ENCODE results near the gene NSMF.

GRCh38 chr9:137453643-137454081 lies 5.5 kb downstream of the NSMF start:
- TF ChIP-seq POLR2AphosphoS5 (IDR thresholded peaks at IDR 0.05), result no peak
- no peak for TF ChIP-seq CTCF (IDR thresholded peaks at IDR 0.05)
